Neural cell (in vitro differentiated cells): ENCODE results near the gene CIZ1. TPM values are rescaled to one million over a fixed set of nuclear protein-coding genes. Genes with fewer than 3 reads are reported as not detected.

Experiments used
- H2AFZ ChIP-seq: fragments of 200-600, 300-800 bp; sonication (generic), shearing (Covaris generic); 2 replicates; pipeline ENCODE4 v1.6.0; 2014; ENCODE audit warnings: low read depth, mild to moderate bottlenecking, antibody characterized with exemption, low read length, moderate library complexity
- H3F3A ChIP-seq: fragments of 200-600 bp; shearing (Covaris generic); 2 replicates; pipeline ENCODE4 v1.6.1; 2016; ENCODE audit warnings: mild to moderate bottlenecking, moderate library complexity, mixed read lengths, antibody characterized with exemption, low read length; ENCODE audit not compliant: insufficient read depth, poor library complexity, severe bottlenecking
- H3K27ac ChIP-seq: fragments of 200-600, 300-800 bp; sonication (generic), shearing (Covaris generic); 2 replicates; pipeline ENCODE4 v1.5.1; 2014; ENCODE audit warnings: mild to moderate bottlenecking, low read length, moderate library complexity
- H3K27me3 ChIP-seq: fragments of 300-800, 200-600 bp; sonication (generic), shearing (Covaris generic); 2 replicates; pipeline ENCODE4 v1.6.0; 2014; ENCODE audit warnings: mild to moderate bottlenecking, low read depth, low read length, moderate library complexity; ENCODE audit not compliant: insufficient read depth
- H3K36me3 ChIP-seq: fragments of 300-800, 200-600 bp; sonication (generic), shearing (Covaris generic); 2 replicates; pipeline ENCODE4 v1.5.1; 2014; ENCODE audit warnings: mild to moderate bottlenecking, antibody characterized with exemption, low read length, moderate library complexity; ENCODE audit not compliant: insufficient read depth
- H3K4me2 ChIP-seq: fragments of 300-800, 200-600 bp; sonication (generic), shearing (Covaris generic); 2 replicates; pipeline ENCODE4 v1.6.0; 2014; ENCODE audit warnings: mild to moderate bottlenecking, low read length
- H3K4me3 ChIP-seq: fragments of 300-800, 200-600 bp; sonication (generic), shearing (Covaris generic); 2 replicates; pipeline ENCODE4 v1.5.1; 2014; ENCODE audit warnings: mild to moderate bottlenecking, low read length, moderate library complexity
- H3K79me2 ChIP-seq: fragments of 200-600 bp; shearing (Covaris generic); replicated peaks from 2 replicates; pipeline ENCODE4 v1.6.0; 2014; ENCODE audit warnings: mild to moderate bottlenecking, low read length, moderate library complexity; ENCODE audit not compliant: insufficient read depth
- H3K9ac ChIP-seq: fragments of 300-800, 200-600 bp; sonication (generic), shearing (Covaris generic); 2 replicates; pipeline ENCODE4 v1.6.1; 2016; ENCODE audit warnings: mild to moderate bottlenecking, low read length, mixed read lengths
- H3K9me2 ChIP-seq: fragments of 200-600 bp; shearing (Covaris generic); 2 replicates; pipeline ENCODE4 v1.6.1; 2016; ENCODE audit warnings: mild to moderate bottlenecking, low read length, mixed read lengths; ENCODE audit not compliant: insufficient read depth
- H3K9me3 ChIP-seq: fragments of 200-600, 300-800 bp; sonication (generic), shearing (Covaris generic); 2 replicates; pipeline ENCODE4 v1.6.1; 2016; ENCODE audit warnings: mild to moderate bottlenecking, mixed run types, low read length, moderate library complexity, mixed read lengths
- H4K20me1 ChIP-seq: fragments of 200-600 bp; shearing (Covaris generic); 2 replicates; pipeline ENCODE4 v1.6.1; 2016; ENCODE audit warnings: mild to moderate bottlenecking, mixed run types; ENCODE audit not compliant: insufficient read depth
- EP300 ChIP-seq: fragments of 450-650 bp; conservative IDR thresholded peaks from 2 replicates; pipeline ENCODE4 v1.6.1; 2014; ENCODE audit warnings: antibody characterized with exemption, mild to moderate bottlenecking, moderate library complexity; ENCODE audit not compliant: poor library complexity, severe bottlenecking
- EZH2 ChIP-seq: fragments of 200-600, 300-800 bp; shearing (Covaris generic), sonication (generic); IDR thresholded peaks from 2 replicates; pipeline ENCODE4 v1.6.1; 2014; ENCODE audit warnings: antibody characterized with exemption, low read length, borderline replicate concordance, mild to moderate bottlenecking; ENCODE audit not compliant: insufficient read depth, poor library complexity, severe bottlenecking
- MXI1 ChIP-seq: fragments of 450-650 bp; conservative IDR thresholded peaks from 2 replicates; pipeline ENCODE4 v1.6.1; 2014; ENCODE audit warnings: antibody characterized with exemption, mild to moderate bottlenecking; ENCODE audit not compliant: poor library complexity, severe bottlenecking
- POLR2AphosphoS5 ChIP-seq: IDR thresholded peaks from 2 replicates; pipeline ENCODE4 v1.6.1; 2012
- RAD21 ChIP-seq: fragments of 450-650 bp; conservative IDR thresholded peaks from 2 replicates; pipeline ENCODE4 v1.6.1; 2014; ENCODE audit warnings: antibody characterized with exemption, mild to moderate bottlenecking, moderate library complexity
- SMC3 ChIP-seq: fragments of 450-650 bp; conservative IDR thresholded peaks from 2 replicates; pipeline ENCODE4 v1.6.1; 2014; ENCODE audit warnings: antibody characterized with exemption, mild to moderate bottlenecking, moderate library complexity; ENCODE audit not compliant: poor library complexity
- TAF1 ChIP-seq: IDR thresholded peaks from 2 replicates; pipeline ENCODE4 v1.6.1; 2012; ENCODE audit warnings: low read depth
- polyA plus RNA-seq: library from polyadenylated mRNA; depleted of rRNA; stranded (reverse); fragments of >200 nt; gene quantifications from 2 replicates; pipeline ENCODE4 v1.2.3, GENCODE V29; 2014
- TF ChIP-seq, protein P1 (sequence below): IDR thresholded peaks from 2 replicates; pipeline ENCODE4 v1.6.1; 2012; ENCODE audit warnings: borderline replicate concordance
- TF ChIP-seq, protein P2 (sequence below): fragments of 450-650 bp; IDR thresholded peaks from 2 replicates; pipeline ENCODE4 v1.5.1; 2014; ENCODE audit warnings: antibody characterized with exemption, mild to moderate bottlenecking, moderate library complexity; ENCODE audit not compliant: poor library complexity, severe bottlenecking

The CIZ1 gene
- polyA plus RNA-seq, 1 donor from 2014 or later: 25.6 TPM

DNA sequence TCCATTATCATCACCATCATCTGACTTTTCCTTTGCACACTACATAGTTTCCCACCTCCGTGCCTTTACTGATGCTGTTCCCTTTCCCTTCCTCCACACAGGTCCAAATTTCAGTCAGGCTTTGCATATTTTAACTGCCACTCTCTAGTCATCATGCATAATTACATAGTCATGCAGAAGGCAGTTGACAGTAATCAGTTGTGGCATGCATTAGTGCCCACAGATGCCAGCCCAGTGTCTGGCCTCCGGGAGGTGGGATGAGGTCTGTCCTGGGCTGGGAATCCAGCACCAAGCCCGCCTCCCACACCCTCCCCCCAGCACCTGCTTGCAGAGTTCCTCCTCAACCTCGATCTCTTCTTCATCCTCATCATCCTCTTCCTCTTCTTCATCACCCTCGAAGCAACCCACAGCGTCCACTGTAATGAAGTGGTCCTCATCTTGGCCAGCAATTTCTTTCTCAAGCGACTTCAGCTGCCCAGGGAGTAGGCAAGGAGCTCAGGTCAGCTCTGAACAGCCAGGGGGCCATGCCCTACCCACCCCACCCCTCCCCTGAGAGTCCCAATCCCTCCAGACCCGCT lies 22.6 kb downstream of the CIZ1 start:
- H3K36me3 ChIP-seq: no peaks in the 10 kb centered on the region
- H3K4me2 ChIP-seq: no peak overlapping the region
- H3K9me3 ChIP-seq: no peaks in the 10 kb centered on the region
- H2AFZ ChIP-seq: no peak overlapping the region
- H3K9ac ChIP-seq: no peak overlapping the region
- H3K4me3 ChIP-seq: no peak overlapping the region
- H3K27ac ChIP-seq: no peak overlapping the region
- H3K9me2 ChIP-seq: no peaks in the 10 kb centered on the region
- H3F3A ChIP-seq: no peaks in the 10 kb centered on the region
- TF ChIP-seq EP300 (no peak), SMC3 (no peak), MXI1 (no peak), RAD21 (no peak), POLR2AphosphoS5 (no peak), EZH2 (no peak), TAF1 (no peak)
- TF ChIP-seq, protein P1, sequence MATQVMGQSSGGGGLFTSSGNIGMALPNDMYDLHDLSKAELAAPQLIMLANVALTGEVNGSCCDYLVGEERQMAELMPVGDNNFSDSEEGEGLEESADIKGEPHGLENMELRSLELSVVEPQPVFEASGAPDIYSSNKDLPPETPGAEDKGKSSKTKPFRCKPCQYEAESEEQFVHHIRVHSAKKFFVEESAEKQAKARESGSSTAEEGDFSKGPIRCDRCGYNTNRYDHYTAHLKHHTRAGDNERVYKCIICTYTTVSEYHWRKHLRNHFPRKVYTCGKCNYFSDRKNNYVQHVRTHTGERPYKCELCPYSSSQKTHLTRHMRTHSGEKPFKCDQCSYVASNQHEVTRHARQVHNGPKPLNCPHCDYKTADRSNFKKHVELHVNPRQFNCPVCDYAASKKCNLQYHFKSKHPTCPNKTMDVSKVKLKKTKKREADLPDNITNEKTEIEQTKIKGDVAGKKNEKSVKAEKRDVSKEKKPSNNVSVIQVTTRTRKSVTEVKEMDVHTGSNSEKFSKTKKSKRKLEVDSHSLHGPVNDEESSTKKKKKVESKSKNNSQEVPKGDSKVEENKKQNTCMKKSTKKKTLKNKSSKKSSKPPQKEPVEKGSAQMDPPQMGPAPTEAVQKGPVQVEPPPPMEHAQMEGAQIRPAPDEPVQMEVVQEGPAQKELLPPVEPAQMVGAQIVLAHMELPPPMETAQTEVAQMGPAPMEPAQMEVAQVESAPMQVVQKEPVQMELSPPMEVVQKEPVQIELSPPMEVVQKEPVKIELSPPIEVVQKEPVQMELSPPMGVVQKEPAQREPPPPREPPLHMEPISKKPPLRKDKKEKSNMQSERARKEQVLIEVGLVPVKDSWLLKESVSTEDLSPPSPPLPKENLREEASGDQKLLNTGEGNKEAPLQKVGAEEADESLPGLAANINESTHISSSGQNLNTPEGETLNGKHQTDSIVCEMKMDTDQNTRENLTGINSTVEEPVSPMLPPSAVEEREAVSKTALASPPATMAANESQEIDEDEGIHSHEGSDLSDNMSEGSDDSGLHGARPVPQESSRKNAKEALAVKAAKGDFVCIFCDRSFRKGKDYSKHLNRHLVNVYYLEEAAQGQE: no peak
- TF ChIP-seq, protein P2, sequence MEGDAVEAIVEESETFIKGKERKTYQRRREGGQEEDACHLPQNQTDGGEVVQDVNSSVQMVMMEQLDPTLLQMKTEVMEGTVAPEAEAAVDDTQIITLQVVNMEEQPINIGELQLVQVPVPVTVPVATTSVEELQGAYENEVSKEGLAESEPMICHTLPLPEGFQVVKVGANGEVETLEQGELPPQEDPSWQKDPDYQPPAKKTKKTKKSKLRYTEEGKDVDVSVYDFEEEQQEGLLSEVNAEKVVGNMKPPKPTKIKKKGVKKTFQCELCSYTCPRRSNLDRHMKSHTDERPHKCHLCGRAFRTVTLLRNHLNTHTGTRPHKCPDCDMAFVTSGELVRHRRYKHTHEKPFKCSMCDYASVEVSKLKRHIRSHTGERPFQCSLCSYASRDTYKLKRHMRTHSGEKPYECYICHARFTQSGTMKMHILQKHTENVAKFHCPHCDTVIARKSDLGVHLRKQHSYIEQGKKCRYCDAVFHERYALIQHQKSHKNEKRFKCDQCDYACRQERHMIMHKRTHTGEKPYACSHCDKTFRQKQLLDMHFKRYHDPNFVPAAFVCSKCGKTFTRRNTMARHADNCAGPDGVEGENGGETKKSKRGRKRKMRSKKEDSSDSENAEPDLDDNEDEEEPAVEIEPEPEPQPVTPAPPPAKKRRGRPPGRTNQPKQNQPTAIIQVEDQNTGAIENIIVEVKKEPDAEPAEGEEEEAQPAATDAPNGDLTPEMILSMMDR: no peak
- H3K79me2 ChIP-seq: no peaks in the 10 kb centered on the region
- H4K20me1 ChIP-seq: no peaks in the 10 kb centered on the region
- no peaks in the 10 kb centered on the region for H3K27me3 ChIP-seq

DNA sequence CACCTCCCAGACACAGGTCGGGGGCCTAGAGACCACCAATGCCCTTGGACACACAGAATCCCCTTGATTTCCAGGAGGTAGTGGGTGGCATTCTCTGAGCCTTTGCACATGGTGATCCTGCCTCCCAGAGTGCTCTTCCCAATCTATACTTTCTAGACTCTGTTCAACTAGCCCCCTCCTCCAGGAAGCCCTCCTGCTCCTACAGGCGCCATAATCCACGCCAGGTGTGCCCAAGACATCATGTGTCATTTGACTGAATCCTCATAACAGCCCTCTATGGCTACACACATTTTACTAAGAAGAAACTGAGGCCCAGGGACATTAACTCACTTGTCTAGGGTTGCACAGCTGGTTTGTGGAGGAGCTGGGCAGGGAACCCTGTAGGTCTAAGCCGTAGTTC lies 24.2 kb downstream of the CIZ1 start:
- Histone ChIP-seq H3K36me3 (peaks cover 1% of the 10 kb centered on the region), H3K27ac (no peak overlapping the region)
- TF ChIP-seq, protein P2: no peak
- TF ChIP-seq, protein P1: no peak
- TF ChIP-seq TAF1 (no peak), EZH2 (no peak), RAD21 (no peak), SMC3 (no peak), POLR2AphosphoS5 (no peak), MXI1 (no peak), EP300 (no peak)

More for the DNA sequence above, 24.2 kb downstream of the CIZ1 start:
- Histone ChIP-seq H4K20me1 (no peaks in the 10 kb centered on the region), H3K27me3 (no peaks in the 10 kb centered on the region), H3K4me3 (no peak overlapping the region), H3F3A (no peaks in the 10 kb centered on the region), H3K4me2 (no peak overlapping the region), H3K9me3 (no peaks in the 10 kb centered on the region), H3K79me2 (no peaks in the 10 kb centered on the region), H3K9me2 (no peaks in the 10 kb centered on the region), H2AFZ (no peak overlapping the region), H3K9ac (no peak overlapping the region)
